Tibial artery (tissue), 4 donors: ENCODE data around the gene CRTC1.
"Not testable (repeated sequence)": the region's sequence is repeated elsewhere in the genome, so short reads cannot be mapped to it uniquely, and the experiment has no call there.

Experiments
- DNase-seq, 2 donors: peaks; one replicate each; pipeline ENCODE4 v3.0.0-alpha.2; 2019
- H3K27ac ChIP-seq, 2 donors: fragments of 200-600 bp; sonication (generic) in 1 of 2; 1 replicate in 1 of 2; 2 replicates in 1 of 2; pipeline ENCODE4 v1.5.1; 2018 to 2019; ENCODE audit warnings: mild to moderate bottlenecking in 1 of 2
- H3K27me3 ChIP-seq, 2 donors: fragments of 200-600 bp; sonication (generic) in 1 of 2; one replicate each; pipeline versions ENCODE4 v1.5.1 to v1.6.0; 2016 to 2019
- H3K36me3 ChIP-seq, 3 donors: fragments of 200-600 bp; sonication (generic) in 2 of 3; one replicate each; pipeline ENCODE4 v1.5.1; 2016 to 2019; ENCODE audit warnings: mild to moderate bottlenecking in 2 of 3
- H3K4me1 ChIP-seq, 4 donors: fragments of 200-600 bp; sonication (generic) in 2 of 4; 1 replicate in 3 of 4; 2 replicates in 1 of 4; pipeline ENCODE4 v1.5.1; 2016 to 2019
- H3K4me3 ChIP-seq, 2 donors: fragments of 200-600 bp; sonication (generic) in 1 of 2; 1 replicate in 1 of 2; 2 replicates in 1 of 2; pipeline ENCODE4 v1.5.1; 2018 to 2019; ENCODE audit warnings: mild to moderate bottlenecking in 2 of 2
- H3K9me3 ChIP-seq, 3 donors: fragments of 200-600 bp; sonication (generic) in 1 of 3; one replicate each; pipeline ENCODE4 v1.5.1; 2016 to 2019
- CTCF ChIP-seq, 2 experiments: fragments of 200-600 bp in 1 of 2; fragments of 450-650 bp in 1 of 2; IDR thresholded peaks; one replicate each; pipeline ENCODE4 v1.5.1; 2017 to 2019; ENCODE audit warnings: antibody characterized with exemption in 2 of 2, mild to moderate bottlenecking in 1 of 2, moderate library complexity in 1 of 2
- intact Hi-C: fragments of 100-400 bp; cut with DNase I; formaldehyde crosslinking; loops from one replicate; pipeline ENCODE4 v1.15.0; 2023; ENCODE audit warnings: low total_unique reads

CRTC1 gene

DNA sequence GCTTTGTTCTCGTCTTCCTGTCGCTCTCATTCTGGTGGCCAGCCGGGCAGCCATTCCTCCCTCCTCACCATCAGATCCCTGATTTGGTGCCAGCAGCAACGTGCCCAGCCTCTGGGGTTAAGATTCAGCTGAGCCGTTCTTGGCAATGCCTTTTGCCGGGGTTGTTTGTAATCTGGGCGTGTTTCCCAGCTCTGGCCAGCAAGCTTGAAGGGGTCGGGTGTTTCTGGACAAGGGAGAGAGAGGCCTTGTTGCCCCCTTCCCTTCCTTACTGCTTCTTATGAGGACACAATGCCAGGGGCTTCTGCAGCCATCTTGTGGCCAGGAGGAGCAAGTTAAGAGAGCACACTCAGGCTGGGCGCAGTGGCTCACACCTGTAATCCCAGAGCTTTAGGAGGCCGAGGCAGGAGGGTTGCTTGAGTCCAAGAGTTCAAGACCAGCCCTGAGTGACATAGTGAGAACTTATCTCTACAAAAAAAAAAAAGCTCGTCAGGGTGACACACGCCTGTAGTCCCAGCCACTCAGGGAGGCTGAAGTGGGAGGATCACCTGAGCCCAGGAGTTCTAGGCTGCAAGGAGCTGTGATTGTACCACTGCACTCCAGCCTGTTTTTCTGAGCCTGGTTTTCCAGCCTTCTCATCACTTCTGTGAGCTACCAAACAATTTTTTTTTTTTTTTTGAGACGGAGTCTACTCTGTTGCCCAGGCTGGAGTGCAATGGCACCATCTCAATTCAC, 10.7 kb upstream of the CRTC1 start:
- Histone ChIP-seq H3K4me1 (peaks cover 0 to 66% (median 39%) of the 10 kb centered on the region in 4 donors), H3K27ac (peak overlapping the region; percentile 80 to 99), H3K4me3 (peak overlapping the region; percentile 15 to 22), H3K9me3 (no peaks in the 10 kb centered on the region), H3K27me3 (no peaks in the 10 kb centered on the region), H3K36me3 (peaks cover 22 to 42% (median 29%) of the 10 kb centered on the region in 3 donors)
- DNase-seq: peak; percentile 71 to 94
- peak; percentile 22 to 41 for TF ChIP-seq CTCF (IDR thresholded peaks at IDR 0.05)
- intact Hi-C loops: loop anchor here (5.0 kb wide), 1 partner anchor 75 kb away; no protein-coding TSS in a partner anchor

DNA sequence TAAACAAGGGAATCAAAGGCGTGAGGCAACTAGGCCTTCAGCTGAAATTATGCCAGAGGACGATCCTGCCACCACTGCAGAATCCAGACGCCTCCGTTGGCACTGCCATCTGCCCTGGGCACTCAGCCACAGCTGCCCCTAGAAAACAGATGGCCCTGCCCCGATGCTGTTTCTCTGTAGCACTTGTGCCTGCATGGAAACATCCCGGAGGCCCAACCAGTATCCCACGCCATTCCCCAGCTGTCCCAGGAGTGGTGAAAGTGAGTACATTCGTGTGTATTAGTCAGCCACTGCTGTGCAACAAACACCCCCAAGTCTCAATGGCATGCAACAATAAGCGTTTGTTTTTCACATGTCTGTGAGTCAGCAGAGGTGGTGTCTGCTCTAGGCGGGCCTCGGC, 8.9 kb upstream of the CRTC1 start:
- intact Hi-C loops: loop anchor here (5.0 kb wide), 1 partner anchor 77 kb away; no protein-coding TSS in a partner anchor
- H3K27ac ChIP-seq: peak overlapping the region; percentile 80 to 99

DNA sequence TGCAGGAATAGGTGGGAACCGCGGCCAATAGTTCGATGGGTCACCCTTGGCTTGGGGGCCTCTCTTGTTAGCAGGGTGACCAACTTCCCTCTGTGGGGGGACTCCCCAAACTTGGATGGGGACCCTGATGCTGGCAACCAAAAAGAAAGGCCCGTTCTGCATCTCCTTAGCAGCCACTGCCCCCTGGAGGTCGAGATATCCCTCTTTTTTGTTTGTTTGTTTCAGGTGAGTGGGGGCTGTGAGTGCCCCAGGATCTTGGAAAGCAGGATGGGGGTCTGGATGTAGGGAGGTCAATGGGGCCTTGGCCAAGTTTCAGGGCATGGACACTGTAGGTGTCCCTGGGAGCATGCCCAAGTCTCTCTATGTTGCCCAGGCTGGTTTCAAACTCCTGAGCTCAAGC, 7.7 kb upstream of the CRTC1 start:
- no peak for TF ChIP-seq CTCF (IDR thresholded peaks at IDR 0.05)
- no peak for DNase-seq
- Histone ChIP-seq H3K4me1 (peaks cover 0 to 60% (median 47%) of the 10 kb centered on the region in 4 donors), H3K36me3 (peaks cover 0 to 12% (median 5%) of the 10 kb centered on the region in 3 donors), H3K27ac (peak overlapping the region; percentile 43 to 99), H3K27me3 (no peaks in the 10 kb centered on the region), H3K9me3 (no peaks in the 10 kb centered on the region), H3K4me3 (no peak overlapping the region)
- intact Hi-C loops: no loop called here

More for the DNA sequence above, 8.9 kb upstream of the CRTC1 start:
- Histone ChIP-seq H3K27me3 (no peaks in the 10 kb centered on the region), H3K9me3 (no peaks in the 10 kb centered on the region), H3K4me3 (no peak overlapping the region), H3K4me1 (peaks cover 0 to 70% (median 48%) of the 10 kb centered on the region in 4 donors), H3K36me3 (peaks cover 3 to 23% (median 10%) of the 10 kb centered on the region in 3 donors)
- DNase-seq: no peak
- no peak for TF ChIP-seq CTCF (IDR thresholded peaks at IDR 0.05)

DNA sequence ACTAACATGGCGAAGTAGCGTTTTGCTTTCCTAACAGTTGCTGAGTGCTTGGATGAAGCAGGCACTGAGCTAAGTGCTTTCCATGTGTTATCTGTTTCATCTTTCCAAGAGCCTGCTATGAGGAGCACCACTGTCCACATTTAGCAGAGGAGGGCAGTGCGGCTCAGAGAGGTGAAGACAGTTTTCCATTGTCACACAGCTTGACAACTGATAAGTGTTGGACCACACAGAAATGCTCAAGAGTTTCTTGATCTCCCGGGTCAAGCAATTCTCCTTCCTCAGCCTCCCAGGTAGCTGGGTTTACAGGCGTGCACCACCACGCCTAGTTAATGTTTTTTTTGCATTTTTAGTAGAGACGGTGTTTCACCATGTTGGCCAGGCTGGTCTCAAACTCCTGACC, 6.8 kb upstream of the CRTC1 start:
- H3K9me3 ChIP-seq: no peaks in the 10 kb centered on the region
- H3K36me3 ChIP-seq: peaks cover 0 to 3% (median 0%) of the 10 kb centered on the region in 3 donors
- peak overlapping the region in 1 of 2 donors; percentile 99 for H3K27ac ChIP-seq
- peaks cover 0 to 50% (median 38%) of the 10 kb centered on the region in 4 donors for H3K4me1 ChIP-seq
- DNase-seq: no peak
- TF ChIP-seq CTCF (IDR thresholded peaks at IDR 0.05): no peak
- intact Hi-C loops: no loop called here
- no peak overlapping the region for H3K4me3 ChIP-seq
- H3K27me3 ChIP-seq: no peaks in the 10 kb centered on the region

DNA sequence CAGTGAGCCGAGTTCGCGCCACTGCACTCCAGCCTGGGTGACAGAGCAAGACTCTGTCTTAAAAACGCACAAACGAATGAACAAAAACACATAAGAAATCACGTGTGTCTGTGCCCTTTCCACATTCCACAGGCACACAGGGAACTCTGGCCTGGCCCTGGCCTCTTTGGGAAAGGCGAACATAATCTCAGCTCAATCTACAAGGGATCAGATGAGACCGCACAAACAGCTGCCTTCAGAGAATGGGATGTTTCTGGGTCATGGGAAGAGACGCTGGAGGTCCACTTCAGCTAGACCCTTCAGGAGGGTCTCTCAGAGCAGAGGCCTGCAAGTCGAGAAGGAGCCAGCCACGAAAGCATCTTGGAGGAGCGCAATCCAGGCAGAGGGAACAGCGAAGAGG, 6.3 kb upstream of the CRTC1 start:
- Histone ChIP-seq H3K4me1 (peaks cover 0 to 46% (median 34%) of the 10 kb centered on the region in 4 donors), H3K27ac (peak overlapping the region in 1 of 2 donors; percentile 24), H3K36me3 (no peaks in the 10 kb centered on the region), H3K27me3 (no peaks in the 10 kb centered on the region), H3K9me3 (no peaks in the 10 kb centered on the region), H3K4me3 (no peak overlapping the region)
- intact Hi-C loops: no loop called here
- no peak for DNase-seq
- no peak for TF ChIP-seq CTCF (IDR thresholded peaks at IDR 0.05)

DNA sequence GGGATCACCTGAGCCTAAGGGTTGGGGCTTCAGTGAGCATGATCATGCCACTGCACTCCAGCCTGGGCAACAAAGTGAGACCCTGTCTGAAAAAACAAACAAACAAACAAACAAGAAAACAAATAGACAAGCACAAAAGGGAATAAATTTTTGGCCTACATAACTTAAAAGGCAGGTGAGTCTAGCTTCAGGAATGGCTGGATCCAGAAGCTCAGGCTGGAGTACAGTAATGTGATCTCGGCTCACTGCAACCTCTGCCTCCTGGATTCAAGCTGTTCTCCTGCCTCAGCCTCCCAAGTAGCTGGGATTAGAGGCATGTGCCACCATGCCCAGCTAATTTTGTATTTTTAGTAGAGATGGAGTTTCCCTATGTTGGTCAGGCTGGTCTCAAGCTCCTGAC, 3.3 kb upstream of the CRTC1 start:
- H3K27me3 ChIP-seq, H3K4me3 ChIP-seq, DNase-seq, H3K36me3 ChIP-seq, H3K27ac ChIP-seq, H3K9me3 ChIP-seq, intact Hi-C loops: not testable (repeated sequence)
- peaks cover 0 to 41% (median 34%) of the 10 kb centered on the region in 4 donors for H3K4me1 ChIP-seq
